Stimulated activated CD8-positive, alpha-beta memory T cell treated with anti-CD3 and anti-CD28 coated beads, Interleukin-15, amount 100 ng/mL, for 1 hour (primary cell): ENCODE results near the gene FMNL2.

Experiments used
- DNase-seq: peaks from one replicate; pipeline ENCODE4 v3.0.0-alpha.2; 2020; ENCODE audit warnings: low read depth

FMNL2 gene

DNA sequence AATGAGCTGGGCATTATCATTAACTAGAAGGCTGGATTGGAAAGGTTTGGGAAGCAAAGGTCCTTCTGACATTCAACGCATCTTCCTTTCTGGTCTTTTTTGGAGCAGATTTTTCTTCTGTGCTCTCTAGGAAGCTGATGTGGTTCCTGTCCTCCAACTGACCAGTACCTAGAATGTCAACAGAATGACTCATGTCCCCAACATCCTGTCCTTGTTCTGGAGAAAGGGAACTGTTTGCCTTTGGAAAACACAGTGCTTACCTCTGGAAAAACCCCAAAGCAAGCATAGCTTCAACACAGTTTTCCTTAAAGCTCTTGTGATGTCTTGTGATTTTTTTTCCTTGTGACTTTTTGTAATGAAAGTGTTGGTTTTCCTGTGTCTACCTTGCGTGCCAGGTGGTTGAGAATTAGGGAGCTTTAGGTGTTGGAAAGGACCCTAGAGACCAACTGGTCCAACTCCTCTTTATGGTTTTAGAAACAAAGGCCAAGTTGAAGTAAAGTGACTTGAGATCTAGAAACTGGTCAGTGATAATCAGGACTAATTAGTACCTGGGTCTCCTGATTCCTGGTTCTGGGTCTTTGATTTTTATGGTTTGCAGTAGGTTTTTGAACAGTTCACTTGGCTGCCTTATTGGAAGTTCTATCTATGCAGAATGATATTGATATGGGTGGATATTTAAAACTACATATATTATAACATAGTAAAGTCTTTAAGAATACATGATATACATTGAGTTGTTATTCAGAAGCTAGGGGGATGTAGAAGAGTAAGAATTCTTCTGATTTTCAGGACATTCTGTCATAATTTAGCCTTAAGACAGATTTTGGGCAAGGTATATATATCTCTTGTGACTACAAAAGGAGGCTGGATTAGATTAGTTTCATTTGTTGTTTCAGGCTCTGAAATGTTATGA lies 70.5 kb downstream of the FMNL2 start:
- no peak for DNase-seq

DNA sequence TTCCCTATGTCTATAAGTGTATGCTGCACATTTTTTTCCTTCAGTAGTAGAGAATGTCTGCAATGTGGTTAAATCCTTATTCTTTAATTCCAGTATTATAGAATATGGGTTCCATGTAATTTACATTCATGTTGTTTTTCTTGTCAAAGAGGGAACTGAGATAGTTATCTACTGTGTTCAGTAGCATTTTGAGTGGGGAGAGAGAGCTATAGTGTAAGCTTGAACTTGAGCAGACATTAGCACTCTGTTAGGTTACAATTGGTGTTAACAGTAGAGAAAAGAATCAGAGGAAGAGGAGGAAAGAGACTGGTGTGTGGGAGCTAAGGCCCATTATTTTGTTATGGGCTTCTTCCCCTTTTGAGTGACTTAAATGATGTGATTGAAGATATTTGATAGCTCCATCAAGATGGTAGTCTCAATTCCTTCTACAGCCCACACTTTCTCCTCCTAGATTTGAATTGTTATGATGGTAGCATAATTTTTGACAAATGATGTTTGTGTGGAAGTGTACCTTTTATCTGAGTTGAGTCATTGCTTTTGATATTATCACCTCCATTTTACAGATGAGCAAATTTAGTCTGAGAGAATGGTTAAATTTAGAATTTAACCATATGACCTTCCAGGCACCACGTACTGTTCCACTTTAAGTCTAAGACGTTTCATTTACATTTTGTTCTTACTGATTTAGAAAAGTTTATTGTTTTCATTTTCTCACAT lies 71.3 kb downstream of the FMNL2 start:
- no peak for DNase-seq

DNA sequence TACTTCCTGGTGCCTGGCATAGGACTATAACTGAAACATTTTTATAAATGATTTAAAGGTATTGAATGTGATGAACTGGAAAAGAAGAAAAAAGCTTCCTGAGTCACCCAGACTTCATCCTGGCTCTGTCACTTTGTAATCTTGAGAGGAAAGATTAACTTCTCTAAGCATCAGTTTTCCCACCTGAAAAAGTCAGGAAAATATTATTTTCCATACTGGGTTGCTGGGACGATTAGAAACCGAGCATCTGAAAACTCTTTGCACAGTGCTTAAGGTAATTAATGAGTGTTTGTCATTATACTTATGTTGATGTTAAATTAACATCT lies 71.8 kb downstream of the FMNL2 start:
- DNase-seq, result no peak

DNA sequence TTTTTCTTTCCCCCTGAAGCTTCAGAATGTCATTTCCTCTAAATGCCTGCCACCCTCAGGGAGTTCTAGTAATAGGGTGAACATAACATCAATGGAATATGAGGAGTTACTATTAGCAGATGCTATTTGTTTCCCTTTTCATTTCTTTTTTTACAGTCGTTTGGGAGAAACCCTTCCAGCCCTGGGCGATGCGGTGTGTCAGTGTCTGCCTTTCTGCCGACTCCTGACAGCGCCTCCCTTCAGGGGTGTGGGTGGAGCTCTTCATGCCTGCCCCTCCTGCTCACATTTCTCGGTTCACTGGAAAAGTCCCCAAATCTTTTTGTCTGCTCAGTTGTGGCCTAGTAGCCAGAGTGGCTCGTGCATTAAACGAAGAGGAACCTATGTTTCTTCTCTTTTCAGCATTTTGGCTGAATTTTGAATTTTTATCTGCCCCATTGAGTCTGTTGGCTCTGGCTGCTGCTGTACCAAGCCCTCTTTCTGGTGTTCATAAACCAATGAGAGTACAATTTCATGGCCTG lies 72.3 kb downstream of the FMNL2 start:
- DNase-seq, result no peak

DNA sequence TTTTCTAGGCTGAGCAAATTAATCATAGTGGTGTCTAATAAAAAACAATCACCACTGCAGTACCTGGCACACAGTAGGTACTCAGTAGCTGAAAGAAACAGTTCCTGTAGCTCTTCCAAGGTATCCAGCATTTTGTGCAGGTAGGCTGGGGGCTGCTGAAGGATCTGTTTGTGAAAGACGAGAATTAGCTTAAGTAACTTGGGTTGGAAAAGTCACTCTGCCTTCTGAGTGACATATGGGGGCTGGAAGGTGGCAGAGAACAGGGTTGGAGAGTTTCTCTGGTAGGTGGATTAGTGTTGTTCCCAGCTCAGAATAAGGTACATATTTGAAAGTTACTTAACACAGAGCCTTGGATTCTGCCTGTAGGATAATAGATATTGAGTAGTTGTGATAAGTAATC lies 72.8 kb downstream of the FMNL2 start:
- no peak for DNase-seq

DNA sequence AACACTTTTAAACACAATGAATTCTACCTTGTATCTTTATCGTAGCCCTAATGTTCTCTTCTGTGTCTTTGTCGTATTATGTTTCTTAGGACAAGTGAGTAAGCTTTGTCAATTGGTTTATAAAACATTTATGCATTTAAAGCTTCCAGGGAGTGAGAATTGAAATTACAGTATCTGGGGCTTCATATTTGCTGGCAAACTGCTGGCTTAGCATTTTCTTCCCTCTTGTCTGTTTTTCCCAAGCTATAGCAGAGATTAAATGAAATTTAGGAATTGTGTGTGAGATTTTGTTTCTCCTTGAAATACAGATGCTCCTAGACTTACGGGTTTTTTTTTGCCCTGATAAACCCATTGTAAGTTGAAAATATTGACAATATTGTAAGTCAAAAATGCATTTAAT lies 73.3 kb downstream of the FMNL2 start:
- DNase-seq, result no peak

DNA sequence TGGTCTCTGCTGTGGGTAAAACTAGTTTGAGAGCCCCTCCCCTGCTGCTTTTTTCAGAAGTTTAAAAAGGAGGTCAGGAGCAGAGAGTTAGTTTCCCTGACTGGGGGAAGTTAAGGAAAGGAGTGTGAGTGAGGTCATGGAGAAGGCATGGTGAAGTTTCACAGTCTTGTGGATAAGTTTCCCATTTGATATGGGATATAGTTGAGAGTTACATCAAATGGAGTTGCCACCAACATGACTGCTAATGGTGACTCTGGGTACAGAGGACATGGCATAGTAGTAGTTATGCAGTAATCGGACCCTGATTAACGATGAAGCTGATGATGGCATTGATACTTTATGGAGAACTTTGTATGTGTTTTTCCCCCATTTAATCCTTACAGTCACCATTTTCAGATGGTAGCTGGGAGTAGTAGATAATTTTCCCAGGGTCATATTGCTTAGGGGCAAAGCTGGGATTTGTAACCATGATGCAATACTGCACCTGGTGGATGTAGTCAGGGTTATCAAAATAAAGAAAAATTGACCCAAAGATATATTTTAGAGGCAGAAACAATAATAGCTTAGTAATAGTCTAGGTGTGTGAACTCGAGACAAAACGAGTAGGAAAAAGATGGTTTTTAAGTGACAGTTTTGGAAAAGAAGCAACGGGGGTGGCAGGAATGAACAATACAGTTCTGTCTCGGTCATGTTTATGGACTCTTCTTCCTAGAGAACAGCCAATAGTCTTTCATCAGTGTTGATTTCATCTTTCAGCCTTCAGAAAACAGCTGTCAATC lies 74.6 kb downstream of the FMNL2 start:
- no peak for DNase-seq

DNA sequence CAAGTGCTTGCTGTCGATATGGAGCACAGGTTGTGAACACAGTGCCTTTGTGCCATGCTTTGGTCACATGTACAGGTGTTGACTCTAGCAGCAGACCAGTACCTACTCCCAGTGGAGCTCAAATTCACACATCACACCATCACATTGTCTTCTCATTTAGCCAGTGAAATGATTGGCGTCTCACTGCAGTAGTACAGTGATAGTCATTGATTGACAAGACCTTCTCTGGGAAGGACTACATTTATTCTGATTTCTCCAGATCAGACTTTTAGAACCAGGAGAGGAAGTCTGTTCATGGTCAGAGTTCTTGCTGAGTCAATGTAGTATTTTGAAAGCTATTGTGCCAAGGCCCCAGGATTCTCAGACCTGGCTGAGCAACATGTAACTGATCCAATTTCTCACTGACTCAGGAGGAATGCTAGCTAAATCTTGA lies 75.2 kb downstream of the FMNL2 start:
- no peak for DNase-seq

DNA sequence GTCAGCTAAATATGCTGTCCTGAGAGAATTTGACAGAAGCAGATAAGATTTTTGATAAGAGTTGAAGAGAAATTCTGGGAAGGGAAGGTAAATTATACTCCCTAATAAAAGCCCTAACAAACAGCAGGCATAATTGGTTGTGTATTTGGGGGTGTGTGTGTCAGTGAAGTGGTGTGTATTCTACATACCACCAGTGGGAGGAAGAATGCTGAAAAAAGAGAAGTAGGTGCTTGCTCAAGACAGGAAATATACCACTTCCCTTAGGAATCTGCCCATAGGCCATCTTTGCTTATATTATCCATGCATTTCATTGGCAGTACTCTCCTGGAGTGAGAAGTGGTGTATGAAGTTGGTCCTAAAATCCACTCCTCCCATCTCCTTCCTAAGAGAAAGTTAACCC lies 76.2 kb downstream of the FMNL2 start:
- no peak for DNase-seq

DNA sequence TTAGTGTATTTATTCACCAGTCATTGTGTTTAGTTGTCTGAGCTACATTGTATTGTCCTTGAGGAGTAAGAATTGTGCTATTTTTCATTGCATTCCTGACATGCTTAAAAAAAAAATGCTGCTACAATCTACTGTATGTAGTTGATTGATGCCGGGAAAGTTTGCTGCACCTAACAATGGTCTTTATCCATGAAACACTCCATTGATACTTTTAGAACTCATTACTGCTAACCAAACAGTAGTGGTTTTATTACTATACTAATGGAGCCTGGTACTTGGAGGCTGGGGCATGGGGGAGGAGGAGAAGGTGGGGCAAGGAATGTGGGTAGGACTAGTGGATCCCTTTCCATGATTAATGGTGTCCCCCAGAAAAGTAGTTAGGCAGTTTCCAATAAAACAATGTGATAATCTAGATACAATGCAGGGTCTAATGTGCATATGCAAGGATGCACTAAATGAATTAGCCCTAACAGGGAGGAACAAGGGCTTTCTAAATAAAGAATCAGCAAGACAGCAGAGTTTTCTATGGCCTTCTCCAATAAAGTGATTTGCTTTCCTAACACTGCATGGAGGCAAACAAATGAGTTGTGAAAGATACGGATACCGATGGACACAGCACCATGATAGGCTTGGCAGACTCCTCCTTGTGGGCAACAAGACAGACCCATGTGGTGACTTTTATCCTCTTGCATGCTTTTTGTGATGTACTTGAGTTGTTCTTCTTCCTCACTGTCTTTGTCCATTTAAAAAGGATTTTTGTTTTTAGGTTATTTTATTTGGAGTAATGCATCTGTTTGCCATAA lies 78.5 kb downstream of the FMNL2 start:
- no peak for DNase-seq

DNA sequence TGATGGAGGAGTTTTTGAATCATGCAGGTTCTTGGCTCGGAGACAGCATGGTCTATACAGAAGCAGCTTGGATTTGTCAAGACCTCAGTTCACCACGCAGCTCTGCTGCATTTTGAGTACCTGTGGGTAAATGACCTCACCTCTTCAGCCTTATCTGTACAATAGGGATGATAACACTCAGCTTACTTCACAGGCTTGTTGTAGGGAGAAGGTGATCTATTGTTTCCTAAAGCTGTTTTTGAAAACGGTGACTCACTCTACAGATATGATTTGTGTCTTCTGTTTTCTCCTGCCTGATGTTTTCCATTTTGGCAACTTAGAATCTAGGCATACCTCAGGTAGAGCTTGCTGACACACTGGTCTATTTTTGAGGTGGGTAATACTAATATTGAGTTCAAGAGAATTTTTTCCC lies 80.3 kb downstream of the FMNL2 start:
- no peak for DNase-seq

DNA sequence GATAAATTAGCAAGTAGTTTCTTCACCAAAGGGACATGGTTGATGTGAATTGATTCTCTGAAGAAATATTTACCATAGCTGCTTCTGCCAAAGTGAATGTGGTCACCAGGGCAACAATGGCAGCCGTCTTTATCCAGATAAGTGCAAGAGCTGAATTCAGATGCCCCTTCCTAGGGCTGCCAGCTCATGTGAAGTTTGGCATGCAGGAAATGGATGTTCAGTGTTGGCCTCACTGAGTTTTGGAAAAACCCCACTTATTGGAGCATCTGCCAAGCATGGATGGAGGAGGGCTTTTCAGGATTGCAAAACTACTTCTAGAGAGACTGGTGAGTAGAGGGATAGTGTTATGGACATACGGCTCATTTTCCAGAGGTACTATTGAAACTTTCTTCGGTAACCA lies 80.8 kb downstream of the FMNL2 start:
- DNase-seq, result no peak

DNA sequence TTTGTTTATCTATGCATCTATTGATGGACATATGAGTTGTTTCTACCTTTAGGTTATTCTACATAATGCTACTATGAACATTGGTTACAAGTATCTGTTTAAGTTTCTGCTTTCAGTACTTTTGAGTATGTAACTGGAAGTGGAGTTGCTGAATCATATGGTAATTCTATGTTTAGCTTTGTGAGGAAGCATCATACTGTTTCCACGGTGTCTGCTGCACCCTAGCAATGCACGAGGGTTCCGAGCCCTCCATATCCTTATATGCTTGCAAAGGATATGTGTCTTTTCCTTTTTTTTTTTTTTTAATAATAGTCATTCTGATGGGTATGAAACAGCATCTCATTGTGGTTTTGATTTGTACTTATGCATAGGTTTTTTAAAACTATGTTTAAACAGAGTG lies 83.7 kb downstream of the FMNL2 start:
- no peak for DNase-seq

DNA sequence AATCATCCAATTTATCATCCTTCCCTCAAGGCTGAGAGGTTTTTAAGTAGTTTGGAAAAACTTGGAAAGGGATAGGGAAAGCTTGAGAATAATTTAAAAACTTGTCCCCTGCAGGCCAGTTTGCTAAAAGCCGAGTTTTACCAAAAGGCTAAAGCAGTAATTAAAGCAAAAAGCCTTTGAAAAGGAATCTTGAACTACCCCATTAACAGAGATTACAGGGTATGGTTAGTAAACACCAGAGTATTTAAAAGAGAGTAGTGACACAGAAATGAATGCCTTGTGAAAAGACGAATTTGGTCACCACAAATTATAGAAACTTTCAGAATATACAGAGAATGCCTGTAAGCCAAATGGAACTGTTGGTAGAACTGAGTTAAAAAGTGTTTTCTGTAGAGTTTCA lies 85.0 kb downstream of the FMNL2 start:
- DNase-seq, result no peak

DNA sequence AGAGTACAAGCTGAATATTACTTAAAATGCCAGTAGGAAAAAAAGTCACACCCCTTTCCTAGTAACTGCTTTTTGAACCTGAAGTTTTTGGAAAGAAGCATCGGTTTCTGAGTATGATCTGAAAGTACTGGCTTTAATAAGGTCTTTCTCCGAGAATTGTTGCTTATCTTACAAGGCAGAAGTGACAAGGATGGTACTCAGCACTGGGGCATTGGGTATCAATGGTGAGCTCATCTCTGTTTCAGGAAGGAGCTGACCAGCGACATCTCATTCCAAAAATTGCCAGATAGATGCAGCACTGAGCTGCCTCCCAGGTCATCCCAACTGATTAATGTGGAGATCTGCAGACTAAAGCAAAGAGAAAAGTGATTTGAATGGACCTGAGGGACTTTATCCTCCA lies 85.4 kb downstream of the FMNL2 start:
- no peak for DNase-seq

DNA sequence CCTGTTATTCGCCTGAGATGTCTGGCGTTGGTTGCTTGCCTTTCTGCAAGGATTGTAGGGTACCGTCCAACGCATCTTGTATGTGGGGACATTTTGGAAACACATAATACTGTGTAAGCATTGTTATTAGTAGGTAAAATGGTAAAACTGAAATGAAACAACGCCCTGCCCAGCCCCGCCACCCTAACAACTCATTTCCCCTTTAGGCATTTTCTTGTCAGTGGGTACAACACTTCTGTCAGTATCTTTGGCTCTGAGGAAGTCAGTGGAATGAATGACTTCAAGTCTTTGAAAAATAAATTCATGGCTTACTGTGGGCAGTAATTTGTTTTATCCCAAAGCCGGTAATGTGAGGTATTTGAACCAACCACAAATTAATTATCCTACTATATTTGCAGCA lies 86.0 kb downstream of the FMNL2 start:
- no peak for DNase-seq

DNA sequence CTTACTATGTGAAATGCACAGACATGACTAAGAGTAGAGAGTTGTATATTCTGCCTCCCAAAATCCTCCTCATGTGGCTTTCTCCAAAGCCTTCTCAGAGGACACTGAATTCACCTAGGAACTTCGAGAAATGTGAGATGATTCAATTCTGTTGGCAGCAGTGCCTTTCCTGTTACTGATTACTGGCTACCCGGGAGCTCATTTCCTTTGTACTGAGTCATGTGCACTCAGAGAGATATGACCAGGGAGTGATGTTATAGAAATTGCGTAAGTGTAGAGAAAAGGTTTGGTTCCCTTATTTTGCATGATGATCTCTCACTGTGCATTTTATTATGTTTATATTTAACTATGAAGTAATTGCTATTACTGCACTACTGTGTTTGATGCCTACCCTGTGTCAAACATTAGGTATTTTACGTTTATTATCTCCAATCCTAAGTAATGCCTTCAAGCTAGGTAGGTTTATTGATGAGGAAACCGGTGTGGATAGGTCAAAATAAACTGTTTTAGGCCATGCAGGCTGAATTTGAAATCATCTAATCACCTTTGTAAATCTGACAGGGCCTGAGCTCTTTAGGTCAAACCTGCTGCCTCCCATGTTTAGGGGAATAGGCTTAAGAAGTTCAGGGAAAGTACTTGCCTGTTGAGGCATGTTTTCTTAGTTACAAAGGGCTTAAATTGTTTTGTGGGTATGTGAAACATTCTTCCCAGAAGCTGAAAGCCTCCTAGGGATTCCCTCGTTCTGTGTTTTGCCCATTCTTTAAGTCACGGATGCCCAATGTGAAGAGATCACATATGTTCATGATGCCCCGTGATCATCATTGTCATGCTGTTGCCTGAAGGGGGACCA lies 86.8 kb downstream of the FMNL2 start:
- DNase-seq, result no peak

DNA sequence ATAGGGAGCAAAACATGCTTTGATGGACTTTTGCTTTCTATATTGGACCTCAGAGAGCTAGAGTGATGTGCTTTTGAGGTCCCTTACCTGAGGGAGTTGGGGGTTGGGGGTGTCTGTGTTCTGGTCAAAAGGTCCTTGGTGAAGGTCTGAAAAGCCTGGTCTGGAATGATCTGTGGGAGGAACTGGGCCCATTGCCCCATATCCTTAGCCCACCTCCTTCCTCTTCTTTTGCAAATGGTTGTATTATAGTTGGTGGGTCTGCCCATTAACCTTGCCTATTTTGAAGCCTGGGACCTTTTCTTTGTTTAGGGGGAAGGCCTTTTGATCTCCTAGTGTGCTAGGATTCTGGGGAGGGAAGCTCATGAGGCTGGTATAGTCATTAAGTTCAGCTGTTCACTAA lies 88.7 kb downstream of the FMNL2 start:
- DNase-seq, result no peak

DNA sequence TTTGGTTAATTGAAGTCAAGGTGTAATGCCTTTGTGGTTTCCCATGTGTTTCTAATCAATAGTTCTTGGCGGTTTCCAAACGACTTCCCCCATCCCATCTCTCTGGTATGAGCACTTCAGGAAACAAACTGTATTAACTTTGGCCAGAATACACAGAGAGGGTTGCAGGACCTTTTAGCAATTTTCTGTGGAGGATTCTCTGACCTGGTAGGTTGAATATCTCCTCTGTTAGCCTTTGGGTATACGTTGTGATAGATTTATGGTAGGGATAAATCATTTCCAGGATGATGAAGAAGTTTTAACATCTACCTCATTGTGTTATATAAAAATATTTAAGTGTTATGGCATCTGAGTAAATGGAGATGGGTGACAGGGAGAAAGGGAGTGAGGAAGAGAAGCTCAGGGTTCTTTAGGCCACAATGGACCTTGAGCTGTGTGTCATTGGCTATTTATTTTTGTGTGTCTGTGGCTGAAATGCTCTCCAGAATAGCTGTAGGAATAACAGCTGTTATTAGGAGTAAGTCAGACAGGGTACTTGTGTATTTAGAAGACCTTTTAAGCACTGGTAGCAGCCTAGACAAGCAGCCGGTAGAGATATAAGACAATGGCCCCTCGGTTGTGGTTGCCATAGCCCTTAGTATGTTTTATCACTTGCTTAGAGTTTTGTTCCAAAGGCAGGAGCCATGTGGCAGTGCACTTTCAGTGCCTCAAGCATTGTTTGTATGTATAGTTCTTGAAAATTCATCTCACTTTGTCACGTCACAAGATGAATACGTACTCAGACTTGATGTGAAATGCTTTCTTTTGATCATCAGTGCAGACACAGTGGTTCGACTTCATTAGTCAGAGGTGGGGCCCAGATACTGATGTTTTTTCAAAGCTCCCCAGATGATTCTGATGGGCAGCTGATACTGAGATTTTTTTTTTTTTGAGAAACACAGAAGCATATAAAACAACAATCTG lies 91.1 kb downstream of the FMNL2 start:
- no peak for DNase-seq

DNA sequence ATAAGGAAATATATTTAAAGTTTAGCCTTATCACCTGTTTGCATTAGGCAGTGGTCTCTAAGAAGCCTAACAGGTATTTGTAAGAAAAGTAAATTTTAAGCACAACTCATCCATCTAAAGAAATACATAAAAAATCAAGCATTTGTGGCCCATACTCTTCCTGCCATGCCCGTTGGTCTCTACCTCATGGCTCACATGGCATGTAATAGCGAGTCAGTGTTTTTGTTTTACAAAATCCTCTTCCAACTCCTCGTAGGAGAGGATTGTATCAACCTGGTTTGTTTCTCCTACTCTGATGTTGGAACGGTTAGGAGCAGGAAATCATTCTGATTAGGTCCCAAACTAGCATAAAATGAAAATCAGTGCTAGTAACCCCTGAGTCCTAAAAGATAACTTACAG lies 91.8 kb downstream of the FMNL2 start:
- DNase-seq, result no peak
